ENCODE data around the gene PRMT2.

Gene PRMT2
- 116 to 234 (median 233) reads per million in 4 experiments for total RNA-seq

- peak; percentile 96 for DNase-seq
These were observed at the start of gene PRMT2 for GRCh38 chr21:46635324-46636180. Gene PRMT2 (plus strand): TSS chr21:46635674. CDS start chr21:46636952, 1,278 bp downstream.

GRCh38 chr21:46594276-46594675, 41.2 kb upstream of the PRMT2 start:
- DNase-seq, result no peak

- DNase-seq, result no peak
These were observed 39.3 kb upstream of the PRMT2 start for GRCh38 chr21:46596201-46596600.

- DNase-seq, result no peak
These were observed 38.4 kb upstream of the PRMT2 start for GRCh38 chr21:46597031-46597430.

GRCh38 chr21:46597896-46598343, 37.6 kb upstream of the PRMT2 start:
- DNase-seq, result no peak

- DNase-seq, result no peak
These were observed 36.6 kb upstream of the PRMT2 start for GRCh38 chr21:46598581-46599572.

GRCh38 chr21:46600305-46600704, 35.2 kb upstream of the PRMT2 start:
- no peak for DNase-seq

- DNase-seq, result no peak
These were observed 34.5 kb upstream of the PRMT2 start for GRCh38 chr21:46600978-46601377.

- DNase-seq, result no peak
These were observed 32.2 kb upstream of the PRMT2 start for GRCh38 chr21:46603228-46603627.

- no peak for DNase-seq
These were observed 31.0 kb upstream of the PRMT2 start for GRCh38 chr21:46604329-46604974.

GRCh38 chr21:46604975-46605766, 30.3 kb upstream of the PRMT2 start, which contains the start of gene S100B:
Gene S100B (minus strand): TSS chr21:46605082. CDS start chr21:46602415, 2,667 bp downstream.
- DNase-seq, result no peak

- no peak for DNase-seq
These were observed 29.6 kb upstream of the PRMT2 start for GRCh38 chr21:46605767-46606426.

GRCh38 chr21:46606427-46606813, 29.1 kb upstream of the PRMT2 start:
- no peak for DNase-seq

GRCh38 chr21:46607636-46608035, 27.8 kb upstream of the PRMT2 start:
- no peak for DNase-seq

GRCh38 chr21:46608672-46609111, 26.8 kb upstream of the PRMT2 start:
- no peak for DNase-seq

GRCh38 chr21:46610018-46610701, 25.3 kb upstream of the PRMT2 start:
- DNase-seq, result no peak

GRCh38 chr21:46613391-46613790, 22.1 kb upstream of the PRMT2 start:
- DNase-seq, result no peak

GRCh38 chr21:46616050-46616449, 19.4 kb upstream of the PRMT2 start:
- DNase-seq, result no peak

- no peak for DNase-seq
These were observed 18.8 kb upstream of the PRMT2 start for GRCh38 chr21:46616656-46617055.

- DNase-seq, result no peak
These were observed 18.0 kb upstream of the PRMT2 start for GRCh38 chr21:46617267-46618051.

Data from effector CD8-positive, alpha-beta T cell (primary cell).